ENCODE results near the gene NKTR. TPM values are rescaled to one million over a fixed set of nuclear protein-coding genes. Genes with fewer than 3 reads are reported as not detected.

Gene NKTR
- total RNA-seq, 1 experiment from 2014 or later, result 21.3 TPM

GRCh38 chr3:42667523-42668412 is 67.3 kb downstream of the NKTR start:
- DNase-seq, result peak; percentile 38
- Histone ChIP-seq H3K36me3 (replicated peaks; ENCODE audit: control insufficient read depth, insufficient read depth, low read length) (no peaks in the 10 kb centered on the region), H3K27me3 (ENCODE audit: control insufficient read depth, insufficient read depth, low read length) (no peaks in the 10 kb centered on the region), H3K4me3 (ENCODE audit: insufficient read depth, low read depth, low read length) (no peak overlapping the region)

- Histone ChIP-seq H3K36me3 (replicated peaks; ENCODE audit: control insufficient read depth, insufficient read depth, low read length) (no peaks in the 10 kb centered on the region), H3K4me3 (ENCODE audit: insufficient read depth, low read depth, low read length) (no peak overlapping the region), H3K27me3 (ENCODE audit: control insufficient read depth, insufficient read depth, low read length) (no peaks in the 10 kb centered on the region)
Observed at GRCh38 chr3:42668413-42668760, 67.9 kb downstream of the NKTR start.

GRCh38 chr3:42668793-42669217 is 68.3 kb downstream of the NKTR start:
- H3K4me3 ChIP-seq (ENCODE audit: insufficient read depth, low read depth, low read length), result no peak overlapping the region
- no peaks in the 10 kb centered on the region for H3K36me3 ChIP-seq (replicated peaks; ENCODE audit: control insufficient read depth, insufficient read depth, low read length)
- H3K27me3 ChIP-seq (ENCODE audit: control insufficient read depth, insufficient read depth, low read length), result no peaks in the 10 kb centered on the region
- DNase-seq, result peak; percentile 5

More at GRCh38 chr3:42668413-42668760, 67.9 kb downstream of the NKTR start:
- peak; percentile 5 for DNase-seq

- Histone ChIP-seq H3K4me3 (ENCODE audit: insufficient read depth, low read depth, low read length) (no peak overlapping the region), H3K27me3 (ENCODE audit: control insufficient read depth, insufficient read depth, low read length) (no peaks in the 10 kb centered on the region), H3K36me3 (replicated peaks; ENCODE audit: control insufficient read depth, insufficient read depth, low read length) (no peaks in the 10 kb centered on the region)
- DNase-seq, result no peak
Observed at GRCh38 chr3:42670051-42670576, 69.6 kb downstream of the NKTR start.

GRCh38 chr3:42670670-42671069 is 70.2 kb downstream of the NKTR start:
- Histone ChIP-seq H3K27me3 (ENCODE audit: control insufficient read depth, insufficient read depth, low read length) (no peaks in the 10 kb centered on the region), H3K4me3 (ENCODE audit: insufficient read depth, low read depth, low read length) (no peak overlapping the region), H3K36me3 (replicated peaks; ENCODE audit: control insufficient read depth, insufficient read depth, low read length) (no peaks in the 10 kb centered on the region)
- DNase-seq, result no peak

GRCh38 chr3:42672515-42672914 is 72.0 kb downstream of the NKTR start:
- no peak overlapping the region for H3K4me3 ChIP-seq (ENCODE audit: insufficient read depth, low read depth, low read length)
- H3K36me3 ChIP-seq (replicated peaks; ENCODE audit: control insufficient read depth, insufficient read depth, low read length), result no peaks in the 10 kb centered on the region
- no peak for DNase-seq
- H3K27me3 ChIP-seq (ENCODE audit: control insufficient read depth, insufficient read depth, low read length), result no peaks in the 10 kb centered on the region

GRCh38 chr3:42673082-42673481 is 72.6 kb downstream of the NKTR start:
- H3K36me3 ChIP-seq (replicated peaks; ENCODE audit: control insufficient read depth, insufficient read depth, low read length), result no peaks in the 10 kb centered on the region
- no peak for DNase-seq
- H3K4me3 ChIP-seq (ENCODE audit: insufficient read depth, low read depth, low read length), result no peak overlapping the region
- H3K27me3 ChIP-seq (ENCODE audit: control insufficient read depth, insufficient read depth, low read length), result no peaks in the 10 kb centered on the region

GRCh38 chr3:42674146-42674545 is 73.7 kb downstream of the NKTR start:
- no peak overlapping the region for H3K4me3 ChIP-seq (ENCODE audit: insufficient read depth, low read depth, low read length)
- H3K27me3 ChIP-seq (ENCODE audit: control insufficient read depth, insufficient read depth, low read length), result no peaks in the 10 kb centered on the region
- H3K36me3 ChIP-seq (replicated peaks; ENCODE audit: control insufficient read depth, insufficient read depth, low read length), result no peaks in the 10 kb centered on the region
- no peak for DNase-seq

- no peak for DNase-seq
- no peak overlapping the region for H3K4me3 ChIP-seq (ENCODE audit: insufficient read depth, low read depth, low read length)
- H3K36me3 ChIP-seq (replicated peaks; ENCODE audit: control insufficient read depth, insufficient read depth, low read length), result no peaks in the 10 kb centered on the region
- H3K27me3 ChIP-seq (ENCODE audit: control insufficient read depth, insufficient read depth, low read length), result no peaks in the 10 kb centered on the region
Observed at GRCh38 chr3:42675909-42676308, 75.4 kb downstream of the NKTR start.

GRCh38 chr3:42678447-42678846 is 78.0 kb downstream of the NKTR start:
- H3K36me3 ChIP-seq (replicated peaks; ENCODE audit: control insufficient read depth, insufficient read depth, low read length), result no peaks in the 10 kb centered on the region
- peak; percentile 54 for DNase-seq
- H3K27me3 ChIP-seq (ENCODE audit: control insufficient read depth, insufficient read depth, low read length), result no peaks in the 10 kb centered on the region
- no peak overlapping the region for H3K4me3 ChIP-seq (ENCODE audit: insufficient read depth, low read depth, low read length)

- Histone ChIP-seq H3K4me3 (ENCODE audit: insufficient read depth, low read depth, low read length) (no peak overlapping the region), H3K36me3 (replicated peaks; ENCODE audit: control insufficient read depth, insufficient read depth, low read length) (no peaks in the 10 kb centered on the region)
- DNase-seq, result peak; percentile 3
Observed at GRCh38 chr3:42680271-42680670, 79.8 kb downstream of the NKTR start.

GRCh38 chr3:42680806-42681205 is 80.3 kb downstream of the NKTR start:
- H3K4me3 ChIP-seq (ENCODE audit: insufficient read depth, low read depth, low read length), result no peak overlapping the region
- H3K36me3 ChIP-seq (replicated peaks; ENCODE audit: control insufficient read depth, insufficient read depth, low read length), result no peaks in the 10 kb centered on the region
- no peaks in the 10 kb centered on the region for H3K27me3 ChIP-seq (ENCODE audit: control insufficient read depth, insufficient read depth, low read length)
- peak; percentile 5 for DNase-seq

More at GRCh38 chr3:42680271-42680670, 79.8 kb downstream of the NKTR start:
- H3K27me3 ChIP-seq (ENCODE audit: control insufficient read depth, insufficient read depth, low read length), result no peaks in the 10 kb centered on the region

GRCh38 chr3:42681361-42682038 is 81.0 kb downstream of the NKTR start:
- Histone ChIP-seq H3K36me3 (replicated peaks; ENCODE audit: control insufficient read depth, insufficient read depth, low read length) (no peaks in the 10 kb centered on the region), H3K4me3 (ENCODE audit: insufficient read depth, low read depth, low read length) (no peak overlapping the region), H3K27me3 (ENCODE audit: control insufficient read depth, insufficient read depth, low read length) (no peaks in the 10 kb centered on the region)
- DNase-seq, result peak; percentile 1

- no peak for DNase-seq
- H3K27me3 ChIP-seq (ENCODE audit: control insufficient read depth, insufficient read depth, low read length), result no peaks in the 10 kb centered on the region
- H3K4me3 ChIP-seq (ENCODE audit: insufficient read depth, low read depth, low read length), result no peak overlapping the region
- H3K36me3 ChIP-seq (replicated peaks; ENCODE audit: control insufficient read depth, insufficient read depth, low read length), result no peaks in the 10 kb centered on the region
Observed at GRCh38 chr3:42682301-42683070, 82.0 kb downstream of the NKTR start.
